ENCODE results near the gene FBXL16. TPM values are rescaled to one million over a fixed set of nuclear protein-coding genes. Genes with fewer than 3 reads are reported as not detected.
A peak's percentile ranks its signal among the peaks of the same experiment; 100 is the strongest.

FBXL16 gene
- total and polyA plus RNA-seq, 11 donors = 0.03 to 1.00 (median 0.59) TPM; not detected in 6

DNA sequence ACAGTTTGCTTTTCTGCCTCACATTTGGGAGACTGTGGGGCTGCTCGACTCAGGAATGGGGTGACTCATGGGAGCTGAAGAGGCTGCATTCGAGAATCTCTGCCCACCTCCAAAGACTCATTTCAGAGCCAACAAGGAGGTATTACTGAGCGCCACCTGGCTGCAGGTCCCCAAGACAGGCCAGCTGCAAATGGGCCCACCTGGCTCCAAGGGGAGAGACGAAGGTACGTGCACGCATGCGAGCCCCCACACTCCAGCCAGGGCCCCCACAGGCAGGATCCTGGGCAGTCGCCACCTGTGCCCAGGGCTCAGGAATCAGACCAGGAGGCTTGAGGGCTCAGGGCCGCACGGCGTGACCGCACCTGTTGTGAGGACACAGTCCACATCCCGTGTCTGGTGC, 27.3 kb upstream of the FBXL16 start:
- Histone ChIP-seq H3K36me3 (peaks cover 0 to 75% (median 63%) of the 10 kb centered on the region in 9 donors), H3K4me3 (no peak overlapping the region), H3K4me1 (peaks cover 0 to 13% (median 8%) of the 10 kb centered on the region in 12 donors), H3K27ac (no peak overlapping the region), H3K27me3 (peaks cover 0 to 6% (median 0%) of the 10 kb centered on the region in 9 donors), H3K9me3 (no peaks in the 10 kb centered on the region)
- TF ChIP-seq CTCF (IDR thresholded peaks at IDR 0.05) = no peak
- TF ChIP-seq POLR2A (IDR thresholded peaks at IDR 0.05) = no peak
- no peak for DNase-seq
- ATAC-seq = no peak
- WGBS, 4 donors = 90 to 92% (median 91%) methylated on average over 3 to 13 of the region's 13 CpGs
- intact Hi-C loops (cut with DNase I) = no loop called here

GRCh38 chr16:732332-732731, 26.7 kb upstream of the FBXL16 start:
- Histone ChIP-seq H3K36me3 (peaks cover 0 to 69% (median 57%) of the 10 kb centered on the region in 9 donors), H3K4me1 (peaks cover 5 to 19% (median 14%) of the 10 kb centered on the region in 12 donors), H3K27ac (no peak overlapping the region), H3K27me3 (peaks cover 0 to 12% (median 0%) of the 10 kb centered on the region in 9 donors), H3K4me3 (no peak overlapping the region), H3K9me3 (no peaks in the 10 kb centered on the region)
- no peak for DNase-seq
- intact Hi-C loops (cut with DNase I) = no loop called here
- no peak for ATAC-seq
- TF ChIP-seq POLR2A (IDR thresholded peaks at IDR 0.05) (no peak), CTCF (IDR thresholded peaks at IDR 0.05) (no peak)
- WGBS, 4 donors = 95 to 96% (median 96%) methylated on average over 12 of the region's 12 CpGs

DNA sequence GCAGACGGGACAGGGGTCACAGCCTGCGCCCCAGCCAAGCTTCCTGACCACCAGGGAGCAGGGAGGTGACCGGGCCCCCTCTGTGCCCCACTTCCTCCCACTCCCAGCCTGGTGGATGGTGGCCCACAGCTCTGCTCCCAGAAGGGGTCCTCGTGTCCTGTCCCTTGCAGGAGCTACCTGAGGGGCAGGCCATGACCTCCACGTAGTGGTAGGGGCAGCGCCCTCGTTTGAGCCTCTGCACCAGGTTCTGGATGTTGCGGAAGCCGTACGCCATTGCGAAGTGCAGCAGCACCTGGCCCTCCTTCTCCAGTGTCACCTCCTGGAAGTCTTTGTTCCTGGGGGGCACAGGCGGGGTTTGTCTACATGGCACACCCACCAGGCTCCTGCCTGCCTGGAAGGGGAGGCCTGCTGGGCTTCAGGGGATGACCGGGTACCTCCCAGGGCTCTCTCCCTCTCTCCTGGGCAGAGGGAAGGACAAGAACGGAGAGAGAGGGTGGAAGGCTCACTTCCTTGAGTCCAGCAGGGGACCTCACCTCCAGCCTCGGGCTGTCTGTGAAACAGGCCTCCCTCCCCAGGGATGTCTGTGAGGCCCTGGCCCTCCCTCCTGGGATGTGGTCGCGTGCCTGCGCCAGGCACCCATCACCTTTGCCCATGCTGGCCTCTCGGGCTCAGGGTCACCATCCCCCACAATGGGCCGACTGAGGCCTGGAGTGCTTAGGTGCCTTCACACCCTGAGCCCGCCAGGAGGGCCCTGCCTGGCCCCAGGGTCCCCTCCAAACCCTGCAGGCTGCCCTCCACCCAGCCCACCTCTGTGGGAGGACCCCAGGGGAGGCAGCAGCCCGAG, 25.3 kb upstream of the FBXL16 start:
- peaks cover 0 to 54% (median 43%) of the 10 kb centered on the region in 9 donors for H3K36me3 ChIP-seq
- intact Hi-C loops (cut with DNase I) = no loop called here
- no peak for ATAC-seq
- peaks cover 0 to 24% (median 0%) of the 10 kb centered on the region in 9 donors for H3K27me3 ChIP-seq
- no peak overlapping the region for H3K4me3 ChIP-seq
- no peak for TF ChIP-seq POLR2A (IDR thresholded peaks at IDR 0.05)
- no peak for TF ChIP-seq CTCF (IDR thresholded peaks at IDR 0.05)
- peak in 3 of 5 donors; percentile 5 to 25 (median 18) for DNase-seq
- H3K27ac ChIP-seq = no peak overlapping the region
- no peaks in the 10 kb centered on the region for H3K9me3 ChIP-seq
- peaks cover 8 to 33% (median 22%) of the 10 kb centered on the region in 12 donors for H3K4me1 ChIP-seq
- whole genome bisulfite sequencing, 4 donors = 86 to 90% (median 89%) methylated on average over 8 to 22 of the region's 22 CpGs
